IPS-NIHi7 (cell line): ENCODE results near the gene PPP2R3A.
"Not testable (repeated sequence)": the region's sequence is repeated elsewhere in the genome, so short reads cannot be mapped to it uniquely, and the experiment has no call there.

Experiments used
- DNase-seq: peaks from one replicate; pipeline ENCODE4 v3.0.0; 2012; ENCODE audit warnings: mixed read lengths; ENCODE audit errors: extremely low spot score

PPP2R3A gene

GRCh38 chr3:136152176-136152843 lies 186.8 kb downstream of the PPP2R3A start:
- no peak for DNase-seq

- DNase-seq: no peak
Observed at GRCh38 chr3:136152963-136153362, 187.4 kb downstream of the PPP2R3A start.

GRCh38 chr3:136161516-136161915 lies 196.0 kb downstream of the PPP2R3A start:
- no peak for DNase-seq

GRCh38 chr3:136162322-136162721 lies 196.8 kb downstream of the PPP2R3A start:
- DNase-seq: no peak

- DNase-seq: not testable (repeated sequence)
Observed at GRCh38 chr3:136163607-136164006, 198.1 kb downstream of the PPP2R3A start.

- no peak for DNase-seq
Observed at GRCh38 chr3:136166507-136166906, 201.0 kb downstream of the PPP2R3A start.

- DNase-seq: not testable (repeated sequence)
Observed at GRCh38 chr3:136168236-136168635, 202.7 kb downstream of the PPP2R3A start.

- DNase-seq: no peak
Observed at GRCh38 chr3:136171097-136171542, 205.6 kb downstream of the PPP2R3A start.

- no peak for DNase-seq
Observed at GRCh38 chr3:136173939-136174490, 208.5 kb downstream of the PPP2R3A start.

- no peak for DNase-seq
Observed at GRCh38 chr3:136177876-136178275, 212.3 kb downstream of the PPP2R3A start.

- DNase-seq: no peak
Observed at GRCh38 chr3:136181741-136182140, 216.2 kb downstream of the PPP2R3A start.

GRCh38 chr3:136184703-136185102 lies 219.2 kb downstream of the PPP2R3A start:
- no peak for DNase-seq

GRCh38 chr3:136186344-136186743 lies 220.8 kb downstream of the PPP2R3A start:
- DNase-seq: no peak

GRCh38 chr3:136186846-136187245 lies 221.3 kb downstream of the PPP2R3A start:
- DNase-seq: no peak

GRCh38 chr3:136187868-136188267 lies 222.3 kb downstream of the PPP2R3A start:
- no peak for DNase-seq

GRCh38 chr3:136189043-136189442 lies 223.5 kb downstream of the PPP2R3A start:
- no peak for DNase-seq

GRCh38 chr3:136189859-136190617 lies 224.5 kb downstream of the PPP2R3A start:
- DNase-seq: no peak

GRCh38 chr3:136192195-136192594 lies 226.7 kb downstream of the PPP2R3A start:
- not testable (repeated sequence) for DNase-seq

- DNase-seq: no peak
Observed at GRCh38 chr3:136192831-136193230, 227.3 kb downstream of the PPP2R3A start.

GRCh38 chr3:136193278-136194054 lies 227.9 kb downstream of the PPP2R3A start:
- no peak for DNase-seq

- DNase-seq: no peak
Observed at GRCh38 chr3:136194409-136195257, 229.1 kb downstream of the PPP2R3A start.
